ENCODE measurements around the gene DAB2IP. TPM values are rescaled to one million over a fixed set of nuclear protein-coding genes. Genes with fewer than 3 reads are reported as not detected.

DAB2IP gene
- polyA plus RNA-seq, 1 donor (not counting 4 experiments of a cell fraction or from before 2014, with no cell fraction given): 28.6 TPM

DNA sequence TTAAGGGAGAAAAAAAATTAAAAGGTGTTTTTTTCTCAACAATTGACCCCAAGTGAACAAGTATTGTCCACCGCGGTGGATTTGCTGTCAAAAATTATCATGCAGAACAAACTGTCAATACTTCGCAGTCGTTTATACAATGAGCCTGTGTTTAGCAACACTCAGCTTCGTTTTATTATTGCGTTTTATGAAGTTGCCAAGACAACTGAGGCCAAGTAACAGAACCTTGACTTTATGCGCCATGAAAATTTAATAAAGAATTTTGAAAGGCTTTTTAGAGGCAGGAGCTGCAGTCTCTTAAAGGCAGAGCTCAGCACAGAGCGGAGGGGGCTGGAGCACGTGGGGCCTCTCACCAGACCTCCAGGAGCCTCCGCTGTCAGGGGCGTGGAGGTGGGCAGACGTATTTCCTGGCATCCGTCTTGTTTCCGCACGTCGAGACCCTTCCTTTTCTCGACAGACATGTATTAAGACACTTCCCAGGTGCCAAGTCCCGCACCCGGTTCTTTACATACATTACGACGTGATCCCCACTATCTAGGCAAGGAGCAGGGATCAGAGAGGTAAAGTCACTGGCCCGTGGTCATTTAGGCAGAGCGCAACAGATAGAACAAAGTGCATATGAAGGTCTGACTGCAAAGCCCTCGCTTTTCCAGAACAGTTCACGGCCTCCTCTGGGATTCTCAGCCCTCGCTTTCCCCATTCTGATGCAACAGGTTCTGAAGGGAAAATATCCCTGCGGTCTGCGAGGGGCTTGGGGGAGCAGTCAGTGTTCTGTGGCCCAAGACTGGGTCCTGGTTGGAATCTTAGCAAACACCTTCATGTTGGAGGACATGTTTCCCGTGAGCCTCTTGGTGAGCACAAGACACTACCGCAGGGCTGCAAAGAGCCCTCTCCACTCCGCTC, 164.4 kb downstream of the DAB2IP start:
- no peaks in the 10 kb centered on the region for H4K20me1 ChIP-seq (ENCODE audit: control insufficient read depth, extremely low read depth, insufficient read depth, low read length)
- H3K4me3 ChIP-seq (ENCODE audit: control insufficient read depth in 2 of 3, extremely low read depth in 1 of 3, insufficient read depth in 2 of 3, low read depth in 1 of 3, low read length in 3 of 3): no peak overlapping the region
- no peaks in the 10 kb centered on the region for H3K79me2 ChIP-seq (ENCODE audit: control insufficient read depth, insufficient read depth, low read length)
- H3K4me1 ChIP-seq (ENCODE audit: control insufficient read depth, extremely low read depth, insufficient read depth, low read length): no peaks in the 10 kb centered on the region
- dilution Hi-C loops (cut with MboI; ENCODE audit: extremely low pct_ligation_motif_present, low sequenced_read_pairs): no loop called here
- H2AFZ ChIP-seq (ENCODE audit: control insufficient read depth, low read length): no peak overlapping the region
- H3K4me2 ChIP-seq (ENCODE audit: control insufficient read depth, extremely low read depth, insufficient read depth, low read depth, low read length): no peak overlapping the region
- FAIRE-seq: no peak
- H3K27ac ChIP-seq (ENCODE audit: control insufficient read depth, insufficient read depth, low read length): no peak overlapping the region
- H3K9me3 ChIP-seq (ENCODE audit: control insufficient read depth, low read depth, low read length): no peaks in the 10 kb centered on the region
- H3K27me3 ChIP-seq (ENCODE audit: control insufficient read depth, extremely low read depth, insufficient read depth, low read length): no peaks in the 10 kb centered on the region
- H3K36me3 ChIP-seq (ENCODE audit: control insufficient read depth in 2 of 2, extremely low read depth in 1 of 2, insufficient read depth in 2 of 2, low read length in 2 of 2): no peaks in the 10 kb centered on the region
- H3K9me1 ChIP-seq (ENCODE audit: control insufficient read depth, extremely low read depth, insufficient read depth, low read length): no peaks in the 10 kb centered on the region
- no peak for TF ChIP-seq EZH2 (IDR thresholded peaks at IDR 0.05; ENCODE audit: low read length)
- TF ChIP-seq CTCF (optimal IDR thresholded peaks at IDR 0.05 in 1 of 3, IDR thresholded peaks at IDR 0.05 in 1 of 3, conservative IDR thresholded peaks at IDR 0.05 in 1 of 3; ENCODE audit: extremely low read depth in 1 of 3, insufficient read depth in 2 of 3, low read length in 3 of 3): no peak
- no peak for DNase-seq (ENCODE audit: low read depth, low spot score)
- H3K9ac ChIP-seq (ENCODE audit: control insufficient read depth, extremely low read depth, insufficient read depth, low read length): no peak overlapping the region

GRCh38 chr9:121816449-121816817, 165.0 kb downstream of the DAB2IP start:
- dilution Hi-C loops (cut with MboI; ENCODE audit: extremely low pct_ligation_motif_present, low sequenced_read_pairs): no loop called here
- TF ChIP-seq CTCF (optimal IDR thresholded peaks at IDR 0.05 in 1 of 3, IDR thresholded peaks at IDR 0.05 in 1 of 3, conservative IDR thresholded peaks at IDR 0.05 in 1 of 3; ENCODE audit: extremely low read depth in 1 of 3, insufficient read depth in 2 of 3, low read length in 3 of 3) (no peak), EZH2 (IDR thresholded peaks at IDR 0.05; ENCODE audit: low read length) (no peak)
- no peaks in the 10 kb centered on the region for H3K4me1 ChIP-seq (ENCODE audit: control insufficient read depth, extremely low read depth, insufficient read depth, low read length)
- DNase-seq (ENCODE audit: low read depth, low spot score) (no peak), FAIRE-seq (no peak)
- no peaks in the 10 kb centered on the region for H3K9me3 ChIP-seq (ENCODE audit: control insufficient read depth, low read depth, low read length)
- H3K36me3 ChIP-seq (ENCODE audit: control insufficient read depth in 2 of 2, extremely low read depth in 1 of 2, insufficient read depth in 2 of 2, low read length in 2 of 2): peaks cover 0 to under 1% of the 10 kb centered on the region in 2 experiments
- H2AFZ ChIP-seq (ENCODE audit: control insufficient read depth, low read length): no peak overlapping the region
- H3K9me1 ChIP-seq (ENCODE audit: control insufficient read depth, extremely low read depth, insufficient read depth, low read length): no peaks in the 10 kb centered on the region
- no peaks in the 10 kb centered on the region for H4K20me1 ChIP-seq (ENCODE audit: control insufficient read depth, extremely low read depth, insufficient read depth, low read length)
- no peaks in the 10 kb centered on the region for H3K27me3 ChIP-seq (ENCODE audit: control insufficient read depth, extremely low read depth, insufficient read depth, low read length)
- H3K79me2 ChIP-seq (ENCODE audit: control insufficient read depth, insufficient read depth, low read length): no peaks in the 10 kb centered on the region
- no peak overlapping the region for H3K27ac ChIP-seq (ENCODE audit: control insufficient read depth, insufficient read depth, low read length)
- no peak overlapping the region for H3K4me2 ChIP-seq (ENCODE audit: control insufficient read depth, extremely low read depth, insufficient read depth, low read depth, low read length)
- H3K4me3 ChIP-seq (ENCODE audit: control insufficient read depth in 2 of 3, extremely low read depth in 1 of 3, insufficient read depth in 2 of 3, low read depth in 1 of 3, low read length in 3 of 3): no peak overlapping the region
- H3K9ac ChIP-seq (ENCODE audit: control insufficient read depth, extremely low read depth, insufficient read depth, low read length): no peak overlapping the region
